HG03196 (cell line): ENCODE results near the gene PAAF1.

ENCODE experiments used
- ATAC-seq: cut with Tn5 transposase; IDR thresholded peaks from one replicate; pipeline ENCODE4 v1.9.1; 2021; ENCODE audit not compliant: unreplicated experiment

The PAAF1 gene

DNA sequence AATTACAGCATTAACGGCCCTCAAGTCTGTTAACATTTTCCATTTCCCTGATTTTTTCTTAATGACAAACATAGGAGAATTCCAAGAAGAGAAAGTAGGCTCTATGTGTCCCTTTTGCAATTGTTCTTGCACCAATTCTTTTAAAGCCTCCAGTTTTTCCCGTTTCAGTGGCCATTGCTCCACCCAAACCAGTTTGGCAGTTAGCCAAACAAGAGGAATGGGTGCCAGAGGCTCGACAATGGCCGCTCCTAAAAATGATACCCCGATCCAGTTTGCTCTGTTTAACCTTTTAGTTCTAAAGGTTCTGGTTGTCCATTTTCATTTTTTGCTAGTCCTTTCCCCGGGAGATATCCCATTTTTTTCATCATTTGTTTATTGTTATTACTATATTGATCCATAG, 67.3 kb downstream of the PAAF1 start:
- ATAC-seq = no peak

- no peak for ATAC-seq
These were observed 68.1 kb downstream of the PAAF1 start for GRCh38 chr11:73944901-73945300.

DNA sequence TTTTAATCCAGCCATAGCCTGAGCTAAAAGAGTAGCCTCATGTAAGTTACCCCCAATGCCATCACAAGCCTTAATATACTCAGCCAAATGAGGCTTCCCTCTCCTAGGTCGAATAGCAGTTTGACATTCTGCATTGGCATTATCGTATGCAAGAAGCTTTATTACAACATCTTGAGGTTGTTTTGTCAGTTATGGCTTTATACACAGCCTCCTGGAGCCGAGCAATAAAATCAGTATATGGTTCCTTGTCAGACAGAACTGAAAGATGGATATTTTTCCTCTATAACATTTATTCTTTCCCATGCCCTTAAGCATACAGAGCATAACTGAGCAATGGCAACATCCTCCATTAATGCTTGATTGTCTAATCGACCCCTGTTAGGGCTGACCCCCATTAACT, 68.6 kb downstream of the PAAF1 start:
- no peak for ATAC-seq

GRCh38 chr11:73946798-73947458, 70.1 kb downstream of the PAAF1 start:
- ATAC-seq = no peak

DNA sequence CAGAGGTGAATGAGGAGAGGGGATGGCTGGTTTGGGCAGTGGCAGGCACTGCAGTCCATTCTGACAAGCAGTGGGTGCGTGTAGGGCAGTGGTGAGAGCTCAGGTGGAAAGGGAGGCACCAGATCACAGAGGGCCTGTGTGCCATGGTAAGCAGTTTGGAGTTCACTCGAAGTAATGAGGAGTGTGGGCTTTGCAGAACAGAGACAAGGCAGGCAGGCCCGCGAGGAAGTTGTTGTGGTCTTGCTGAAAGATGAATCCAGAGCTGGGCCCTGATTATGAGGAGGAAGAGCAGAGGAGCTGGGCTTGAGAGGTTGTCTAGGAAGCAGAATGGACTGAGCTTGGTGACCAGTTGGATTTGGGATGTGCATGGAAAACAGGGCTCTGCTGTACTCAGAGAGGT, 72.4 kb downstream of the PAAF1 start:
- no peak for ATAC-seq

DNA sequence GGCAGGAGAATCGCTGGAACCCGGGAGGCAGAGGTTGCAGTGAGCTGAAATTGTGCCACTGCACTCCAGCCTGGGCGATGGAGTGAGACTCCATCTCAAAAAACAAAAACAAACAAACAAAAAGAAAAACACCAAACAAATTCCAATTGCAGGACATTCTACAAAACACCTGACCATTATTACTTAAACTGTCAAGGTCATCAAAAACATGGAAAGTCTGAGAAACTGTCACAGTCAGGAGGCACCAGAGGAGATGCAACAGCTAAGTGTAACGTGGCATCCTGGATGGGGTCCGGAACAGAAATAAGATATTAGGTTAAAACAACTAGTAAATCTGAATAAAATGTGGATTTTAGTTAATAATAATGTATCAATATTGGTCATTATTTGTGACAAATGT, 73.1 kb downstream of the PAAF1 start:
- no peak for ATAC-seq

DNA sequence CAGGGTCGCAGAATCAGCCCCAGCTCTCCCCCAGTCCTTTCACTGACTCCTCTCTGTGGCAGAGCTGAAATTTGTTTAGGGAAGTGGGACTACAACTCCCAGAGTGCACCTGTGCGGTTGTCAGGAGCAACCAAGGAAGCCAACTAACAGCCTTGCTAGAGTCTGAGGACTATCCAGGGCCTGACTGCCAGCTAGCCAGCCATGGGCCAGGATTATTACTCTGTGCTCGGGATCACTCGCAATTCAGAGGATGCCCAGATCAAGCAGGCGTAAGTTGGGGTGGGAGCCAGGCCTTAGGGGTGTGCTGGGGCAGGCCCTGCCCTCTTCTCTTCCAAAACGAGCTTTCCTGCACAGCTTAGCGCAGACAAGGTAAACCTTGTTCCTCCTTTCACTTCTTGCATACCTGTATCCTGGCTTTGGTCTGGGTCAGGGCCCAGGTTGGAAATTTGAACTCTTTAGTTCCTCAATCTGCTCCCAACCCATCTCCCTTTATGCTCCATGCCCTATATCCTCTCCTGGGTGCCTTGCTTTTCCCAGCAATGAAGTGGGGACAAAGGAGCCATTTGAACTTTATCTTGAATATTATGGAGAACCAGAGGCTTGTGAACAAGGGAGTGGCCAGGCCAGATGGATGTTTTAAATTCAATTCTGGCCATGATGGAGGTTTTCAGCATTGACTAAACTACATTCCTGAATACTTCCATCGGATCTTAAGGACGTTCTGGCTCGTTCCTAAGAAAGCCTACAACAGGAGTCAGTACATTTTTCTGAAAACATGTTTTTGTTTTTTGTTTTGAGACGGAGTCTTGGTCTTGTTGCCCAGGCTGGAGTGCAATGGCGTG, 74.3 kb downstream of the PAAF1 start, which contains the start of gene DNAJB13:
Gene DNAJB13 (plus strand): TSS at position 158 of the 842 bp plus-strand sequence. CDS start 44 bp downstream, at position 202.
- ATAC-seq = peak; percentile 61

- no peak for ATAC-seq
These were observed 75.0 kb downstream of the PAAF1 start for GRCh38 chr11:73951797-73952196.

DNA sequence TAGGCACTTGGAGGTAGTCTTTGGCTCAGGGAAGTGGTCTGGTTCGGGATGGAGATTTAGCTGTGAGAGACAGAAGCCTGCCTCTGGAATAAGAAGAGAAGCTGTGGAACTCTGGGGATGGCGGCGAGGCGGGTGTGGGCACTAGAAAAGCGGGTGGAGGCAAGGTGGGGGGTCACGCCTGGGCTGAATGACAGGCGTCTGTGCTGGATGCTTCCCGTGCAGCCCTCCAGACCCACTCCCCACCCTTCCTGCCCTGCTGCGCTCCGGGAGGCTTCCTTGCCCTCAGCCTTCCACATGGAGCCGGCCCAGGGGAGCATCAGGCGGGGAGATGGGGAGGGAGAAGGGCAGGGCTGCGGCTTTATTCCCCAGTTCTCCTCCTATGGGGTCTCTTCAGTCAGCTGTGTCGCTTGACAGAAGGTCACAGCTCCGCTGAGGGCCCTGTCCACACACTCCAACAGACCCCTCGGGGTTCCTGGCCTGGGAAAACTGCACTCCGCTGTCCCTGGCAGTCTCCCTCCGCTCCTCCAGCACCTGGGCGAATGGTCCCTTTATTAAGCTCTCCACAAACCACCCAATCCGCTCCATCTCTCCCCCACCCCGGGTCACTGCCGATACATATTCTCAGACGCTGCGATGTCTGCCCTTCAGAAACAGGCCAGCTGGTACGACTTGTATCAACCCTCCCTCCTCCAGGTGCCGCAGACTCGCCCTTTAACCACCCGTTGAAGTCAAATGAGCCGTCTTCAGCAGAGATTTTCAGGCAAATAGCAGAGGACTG, 80.3 kb downstream of the PAAF1 start:
- ATAC-seq = no peak

GRCh38 chr11:73957654-73958361, 81.0 kb downstream of the PAAF1 start:
- no peak for ATAC-seq

DNA sequence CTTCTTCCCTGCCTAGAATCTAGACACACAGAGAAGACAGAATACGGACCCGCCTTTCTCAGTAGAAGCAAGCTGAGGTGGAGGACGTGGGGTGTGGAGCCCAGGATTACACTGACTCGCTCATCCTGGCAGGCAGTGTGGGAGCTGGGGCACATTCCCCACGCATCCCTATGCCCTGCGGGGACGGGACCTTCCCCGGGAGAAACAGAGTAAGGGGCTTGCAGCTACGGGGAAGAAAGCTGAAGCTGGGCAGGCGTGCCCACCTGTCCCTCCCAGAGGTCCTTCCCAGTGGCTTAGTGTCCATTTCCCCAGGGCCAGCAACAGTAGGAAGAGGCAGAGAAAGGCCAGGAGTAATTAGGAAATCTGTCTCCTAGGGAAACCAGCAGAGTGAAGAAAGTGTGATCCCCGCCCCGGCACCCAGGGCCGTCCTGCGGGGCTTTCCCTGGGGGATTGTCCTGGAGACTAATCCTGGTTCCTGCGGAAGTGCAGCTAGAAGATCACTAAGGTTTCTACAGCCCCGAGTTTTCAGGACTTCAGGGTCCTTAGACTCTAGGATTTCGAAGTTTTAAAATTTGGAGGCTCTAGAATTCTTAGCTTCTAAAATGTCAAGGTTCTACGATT, 81.8 kb downstream of the PAAF1 start:
- no peak for ATAC-seq

GRCh38 chr11:73961321-73961720, 84.5 kb downstream of the PAAF1 start:
- no peak for ATAC-seq

- no peak for ATAC-seq
These were observed 85.4 kb downstream of the PAAF1 start for GRCh38 chr11:73962101-73962705.

GRCh38 chr11:73963861-73964260, 87.1 kb downstream of the PAAF1 start:
- no peak for ATAC-seq

DNA sequence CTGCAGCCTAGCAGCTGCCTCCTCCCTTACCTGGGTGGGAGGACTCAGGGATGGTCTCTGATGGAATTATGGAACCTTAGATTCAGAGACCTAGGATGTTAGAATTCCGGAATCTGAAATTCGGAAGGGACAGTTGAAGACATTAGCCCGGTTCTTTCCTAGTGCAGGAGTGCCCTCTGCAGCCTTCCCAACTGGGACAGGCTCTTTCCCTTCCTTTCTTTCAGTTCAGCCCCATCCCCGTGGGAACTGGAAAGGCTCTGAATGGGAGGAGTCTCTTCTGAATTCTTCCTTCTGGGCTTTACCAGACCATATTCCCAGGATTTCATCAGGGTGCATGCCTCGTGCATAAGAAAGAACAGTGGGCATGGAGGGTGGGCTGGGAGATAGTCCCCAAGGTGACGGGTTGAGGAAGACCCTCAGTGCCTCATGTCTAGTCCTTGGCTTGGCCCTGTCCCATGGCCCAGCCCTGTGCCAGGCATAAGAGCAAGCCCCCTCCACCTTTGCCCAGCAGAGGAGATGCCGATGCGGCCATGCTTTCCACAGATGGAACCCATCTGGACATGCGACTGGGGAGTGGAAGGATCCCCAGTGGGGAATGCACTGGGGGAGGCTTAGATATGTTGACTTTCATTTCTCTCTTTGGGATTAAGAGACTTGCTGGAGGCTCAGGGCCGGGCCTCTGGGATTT, 88.4 kb downstream of the PAAF1 start:
- no peak for ATAC-seq

DNA sequence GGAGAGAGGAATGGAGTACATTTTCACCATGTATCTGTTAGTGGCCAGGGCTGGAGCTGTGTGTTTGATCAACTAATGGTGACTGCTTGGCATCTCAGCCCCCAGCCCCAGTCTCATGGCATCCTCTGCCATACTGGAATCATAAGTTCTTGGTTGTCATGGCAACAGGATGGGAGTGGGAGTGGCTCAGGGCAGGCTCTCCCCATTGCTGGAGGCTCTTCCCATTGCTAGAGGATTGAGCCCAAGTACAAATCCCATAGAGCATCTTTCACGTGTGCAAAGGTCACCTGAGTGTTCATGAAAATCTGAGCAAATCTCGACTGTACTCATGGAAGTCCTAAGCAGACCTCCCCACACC, 88.9 kb downstream of the PAAF1 start:
- no peak for ATAC-seq

DNA sequence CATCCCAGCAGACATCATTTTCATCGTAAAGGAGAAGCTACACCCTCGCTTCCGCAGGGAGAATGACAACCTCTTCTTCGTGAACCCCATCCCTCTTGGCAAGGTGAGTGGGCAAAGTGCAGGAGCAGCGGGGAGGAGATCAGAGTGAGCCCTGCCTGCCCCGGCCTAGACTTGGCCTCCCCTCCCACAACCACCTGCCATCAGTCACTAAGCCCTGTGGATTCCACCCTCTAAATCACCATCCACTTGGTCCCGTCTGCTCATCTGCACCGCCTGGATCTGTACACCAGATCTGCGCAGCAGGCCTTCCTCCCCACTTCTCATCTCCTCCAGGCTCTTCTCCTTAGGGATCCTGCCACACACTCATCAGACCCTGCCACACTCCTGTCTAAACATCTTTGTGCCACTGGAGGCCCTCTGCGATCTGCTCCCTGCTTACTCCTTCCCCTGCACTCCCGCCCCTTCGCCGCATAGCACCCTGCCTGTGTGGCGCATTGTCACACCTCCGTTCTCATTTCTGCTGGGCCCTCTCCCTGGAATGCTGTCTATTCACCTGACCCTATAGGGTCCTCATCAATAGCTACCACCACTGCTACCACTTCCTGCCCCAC, 91.7 kb downstream of the PAAF1 start:
- no peak for ATAC-seq

DNA sequence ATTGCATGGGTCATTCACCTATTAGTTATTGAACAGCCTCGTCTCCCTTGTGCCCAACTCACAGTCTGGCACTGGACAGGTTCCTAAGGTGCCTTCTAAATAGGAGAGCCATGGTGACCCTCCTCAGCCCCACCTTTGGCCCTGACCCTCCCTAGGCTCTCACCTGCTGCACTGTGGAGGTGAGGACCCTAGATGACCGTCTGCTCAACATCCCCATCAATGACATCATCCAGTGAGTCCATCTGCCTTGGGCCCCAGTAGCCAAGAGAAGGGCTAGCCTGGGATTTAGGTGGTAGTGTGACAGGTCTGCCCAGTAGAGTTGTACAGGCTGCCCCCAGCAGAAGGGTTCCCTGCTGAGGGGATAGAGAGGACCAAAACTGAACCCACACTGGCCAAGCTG, 92.3 kb downstream of the PAAF1 start:
- ATAC-seq = no peak
